ENCODE results near the gene LARP6.

DNA sequence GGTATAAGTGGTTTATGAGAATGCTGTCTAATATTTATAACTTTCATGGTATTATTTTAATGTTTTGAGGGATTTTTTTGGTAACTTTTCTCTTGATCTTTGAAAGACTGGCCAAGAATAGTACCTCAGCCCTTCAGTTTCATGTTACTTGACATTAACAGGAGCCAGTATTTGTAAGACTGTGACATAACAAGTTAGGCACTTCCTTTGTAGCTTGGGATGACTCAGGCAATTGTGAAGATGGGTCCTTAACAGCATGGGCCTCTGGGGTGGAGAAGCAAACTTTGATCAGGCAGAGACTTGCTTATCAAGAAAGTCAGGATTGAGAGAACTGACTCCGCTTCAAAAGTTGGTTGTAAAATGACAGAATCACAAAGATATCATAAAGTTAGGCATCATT is 48.1 kb upstream of the LARP6 start:
- TF ChIP-seq, protein P1, sequence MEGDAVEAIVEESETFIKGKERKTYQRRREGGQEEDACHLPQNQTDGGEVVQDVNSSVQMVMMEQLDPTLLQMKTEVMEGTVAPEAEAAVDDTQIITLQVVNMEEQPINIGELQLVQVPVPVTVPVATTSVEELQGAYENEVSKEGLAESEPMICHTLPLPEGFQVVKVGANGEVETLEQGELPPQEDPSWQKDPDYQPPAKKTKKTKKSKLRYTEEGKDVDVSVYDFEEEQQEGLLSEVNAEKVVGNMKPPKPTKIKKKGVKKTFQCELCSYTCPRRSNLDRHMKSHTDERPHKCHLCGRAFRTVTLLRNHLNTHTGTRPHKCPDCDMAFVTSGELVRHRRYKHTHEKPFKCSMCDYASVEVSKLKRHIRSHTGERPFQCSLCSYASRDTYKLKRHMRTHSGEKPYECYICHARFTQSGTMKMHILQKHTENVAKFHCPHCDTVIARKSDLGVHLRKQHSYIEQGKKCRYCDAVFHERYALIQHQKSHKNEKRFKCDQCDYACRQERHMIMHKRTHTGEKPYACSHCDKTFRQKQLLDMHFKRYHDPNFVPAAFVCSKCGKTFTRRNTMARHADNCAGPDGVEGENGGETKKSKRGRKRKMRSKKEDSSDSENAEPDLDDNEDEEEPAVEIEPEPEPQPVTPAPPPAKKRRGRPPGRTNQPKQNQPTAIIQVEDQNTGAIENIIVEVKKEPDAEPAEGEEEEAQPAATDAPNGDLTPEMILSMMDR (conservative IDR thresholded peaks at IDR 0.05 in 1 of 2, IDR thresholded peaks at IDR 0.05 in 1 of 2; ENCODE audit: extremely low read depth in 1 of 2, insufficient read depth in 1 of 2, low read depth in 1 of 2, low read length in 2 of 2) = no peak
- no peak for TF ChIP-seq EZH2 (IDR thresholded peaks at IDR 0.05; ENCODE audit: borderline replicate concordance, low read length)

Data from mammary epithelial cell (primary cell).